HG03378 (cell line): ENCODE results near the gene AUH.
"Not testable (repeated sequence)": the region's sequence is repeated elsewhere in the genome, so short reads cannot be mapped to it uniquely, and the experiment has no call there.

ENCODE experiments used
- ATAC-seq: cut with Tn5 transposase; IDR thresholded peaks from one replicate; pipeline ENCODE4 v1.9.1; 2021; ENCODE audit warnings: mild to moderate bottlenecking, moderate library complexity; ENCODE audit not compliant: unreplicated experiment

Gene AUH

DNA sequence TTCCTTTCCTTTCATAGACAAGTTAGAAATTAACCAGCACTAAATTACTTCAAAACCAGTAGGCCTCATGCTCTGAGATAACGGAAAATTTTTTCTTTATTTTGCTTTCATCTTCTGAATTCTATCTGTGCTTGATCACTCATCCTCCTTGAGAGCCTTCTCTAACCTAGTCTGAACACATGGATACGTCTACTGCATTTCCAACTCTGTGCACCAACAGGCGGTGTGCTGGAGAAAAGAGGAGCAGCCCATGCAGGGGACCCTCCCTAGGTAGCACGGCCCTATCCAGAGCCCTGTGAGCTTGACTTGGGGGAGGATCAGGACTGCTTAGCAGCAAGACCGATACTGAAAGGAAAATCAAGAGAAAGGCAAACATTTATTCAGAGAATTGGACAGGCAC is 149.8 kb downstream of the AUH start:
- no peak for ATAC-seq

DNA sequence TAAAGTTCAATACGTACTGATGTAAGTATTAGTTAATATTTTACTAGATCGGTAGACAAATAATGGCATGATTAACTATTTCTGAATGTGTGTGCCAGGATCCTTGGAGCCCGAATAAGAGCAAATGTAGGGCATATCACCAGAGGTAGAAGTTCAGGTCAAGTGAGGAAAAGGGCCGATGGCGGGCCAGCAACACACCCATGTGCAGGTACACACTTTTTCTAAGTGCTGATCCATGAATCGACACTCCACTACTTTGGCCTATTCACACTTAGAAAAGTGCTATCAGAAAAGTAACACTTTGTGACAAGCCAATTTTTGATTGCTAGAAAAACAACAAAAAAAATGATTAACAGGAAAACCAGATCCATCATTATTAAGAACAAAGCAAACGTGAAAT is 150.3 kb downstream of the AUH start:
- ATAC-seq: no peak

DNA sequence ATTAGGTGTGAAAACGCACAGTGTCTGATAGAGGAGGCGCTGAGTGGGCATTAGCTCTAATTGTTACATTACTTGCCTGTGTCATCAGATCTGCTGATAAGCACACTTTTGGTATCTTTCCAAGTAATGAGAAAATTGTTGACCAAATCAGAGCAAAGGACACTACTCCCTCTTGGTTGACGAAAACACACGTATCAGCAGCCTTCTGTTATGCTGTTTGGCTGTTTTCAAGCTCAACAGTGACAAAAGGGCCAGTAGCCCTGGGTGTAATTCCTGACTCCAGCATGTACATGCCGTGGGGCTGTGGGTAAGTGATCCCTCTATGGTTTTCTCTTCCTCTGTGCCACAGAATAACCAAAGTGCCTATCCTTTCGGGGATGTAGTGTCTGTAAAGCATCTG is 151.4 kb downstream of the AUH start:
- ATAC-seq: no peak

GRCh38 chr9:91208837-91209236 is 152.9 kb downstream of the AUH start:
- peak; percentile 16 for ATAC-seq

DNA sequence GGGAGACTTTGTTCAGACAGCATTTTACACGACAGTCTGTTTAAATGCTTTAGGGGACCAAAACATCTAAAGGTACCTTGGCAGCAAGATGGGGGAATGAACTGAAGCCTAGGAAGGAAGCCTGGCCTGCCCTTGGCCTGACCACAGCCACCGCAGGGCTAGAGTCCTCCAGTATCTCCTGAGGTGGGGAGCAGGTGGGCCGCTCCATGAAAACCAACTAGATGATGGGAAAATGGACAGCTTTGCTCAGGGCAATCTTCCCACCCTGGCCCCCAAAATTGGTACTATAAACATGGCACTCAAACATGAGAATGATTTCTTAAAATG is 153.3 kb downstream of the AUH start:
- ATAC-seq: no peak

GRCh38 chr9:91207729-91208418 is 153.8 kb downstream of the AUH start:
- ATAC-seq: peak; percentile 85

DNA sequence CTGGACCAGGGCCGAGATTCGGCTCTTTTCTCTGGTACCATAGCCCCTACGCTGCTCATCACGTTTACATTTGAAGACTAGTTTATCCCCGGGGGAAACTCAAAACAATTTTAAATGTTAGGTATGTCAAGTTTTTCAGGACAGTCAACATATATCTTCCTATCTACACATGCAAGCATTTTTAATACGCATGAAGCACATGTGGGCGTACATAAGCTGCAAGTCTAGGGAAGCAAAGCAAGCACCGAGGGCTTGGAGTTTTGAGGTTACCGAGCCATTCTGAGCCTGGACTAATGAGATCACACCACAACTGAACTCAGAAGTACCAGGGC is 154.4 kb downstream of the AUH start:
- no peak for ATAC-seq

- ATAC-seq: no peak
Observed at GRCh38 chr9:91206806-91207205, 154.9 kb downstream of the AUH start.

DNA sequence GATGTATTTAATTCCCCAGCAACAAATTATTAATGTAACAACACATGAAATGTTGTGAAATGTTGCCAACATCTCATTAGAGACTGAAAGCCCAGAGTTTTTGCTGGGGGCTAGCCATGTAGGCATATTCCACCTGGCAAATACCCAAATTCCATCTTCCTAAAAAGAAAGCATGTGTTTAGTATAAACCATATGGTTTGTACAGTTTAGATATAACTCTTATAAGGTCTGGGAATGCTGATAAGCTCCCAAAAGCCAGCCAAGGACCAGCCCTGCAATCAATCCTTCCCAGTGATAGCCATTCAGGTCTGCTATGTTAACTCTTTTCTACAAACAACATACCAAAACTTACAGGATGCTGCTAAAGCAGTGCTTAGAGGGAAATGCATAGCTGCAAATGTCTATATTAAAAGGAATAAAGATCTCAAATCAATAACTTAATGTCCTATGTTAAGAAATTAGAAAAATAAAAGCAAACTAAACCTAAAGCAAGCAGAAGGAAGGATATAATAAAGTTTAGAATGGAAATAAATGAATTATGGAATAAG is 158.9 kb downstream of the AUH start:
- ATAC-seq: no peak

DNA sequence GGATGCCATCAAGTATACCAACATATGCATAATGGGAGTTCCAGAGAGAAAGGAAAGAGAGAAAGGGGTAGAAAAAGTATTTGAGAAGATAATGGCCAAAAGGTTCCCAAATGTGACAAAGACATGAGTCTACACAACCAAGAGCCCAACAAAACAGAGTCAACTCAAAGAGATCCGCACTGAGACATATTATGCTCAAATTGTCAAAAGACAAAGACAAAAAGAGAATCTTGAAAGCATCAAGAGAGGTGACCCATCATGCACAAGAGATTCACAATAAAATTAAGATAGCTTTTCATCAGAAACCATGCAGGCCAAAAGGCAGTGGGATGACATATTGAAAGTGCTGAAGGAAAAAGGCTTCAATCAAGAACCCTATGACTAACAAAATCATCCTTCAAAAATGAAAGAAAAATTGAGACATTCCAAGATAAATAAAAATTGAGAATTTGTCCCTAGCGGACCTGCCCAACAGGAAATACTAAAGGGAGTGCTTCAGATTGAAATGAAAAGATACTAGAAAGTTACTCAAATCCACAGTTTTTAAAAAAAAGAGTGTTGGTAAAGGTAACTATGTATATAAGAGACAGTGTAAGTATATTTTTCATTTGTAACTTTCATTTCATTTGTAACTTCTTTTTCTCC is 160.9 kb downstream of the AUH start:
- no peak for ATAC-seq

DNA sequence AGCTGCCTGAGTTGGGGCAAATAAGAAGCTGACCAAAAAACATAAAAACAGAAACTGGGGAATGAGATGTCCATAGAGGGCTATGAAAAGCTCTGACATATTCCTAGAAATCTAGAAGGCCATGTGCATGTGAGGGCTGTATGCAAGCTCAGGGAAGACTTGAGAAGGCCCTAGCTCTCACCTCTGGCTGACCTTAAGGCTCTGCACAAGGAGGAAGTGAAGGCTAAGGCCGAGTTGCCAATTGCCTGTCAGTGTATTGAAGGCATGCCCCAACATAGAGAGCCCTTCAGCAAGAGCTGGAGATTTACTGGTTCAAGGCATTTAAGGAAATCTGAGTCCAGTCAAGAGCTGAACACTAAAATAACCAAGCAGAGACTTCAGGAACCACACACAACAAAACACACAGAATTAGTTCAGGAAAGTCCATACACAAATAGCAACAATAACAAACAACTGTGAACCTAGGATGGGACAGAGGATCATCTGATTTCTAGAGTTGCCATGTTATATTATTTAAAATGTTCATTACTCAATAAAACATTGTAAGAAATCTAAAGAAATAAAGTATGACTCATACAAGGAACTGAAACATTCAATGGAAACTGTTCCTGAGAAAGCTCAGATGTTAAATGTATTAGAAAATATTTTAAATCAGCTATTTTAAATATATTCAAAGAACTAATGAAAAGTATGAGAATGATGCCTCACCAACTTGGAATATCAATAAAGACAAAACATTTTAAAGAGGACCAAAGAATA is 161.8 kb downstream of the AUH start:
- ATAC-seq: no peak

DNA sequence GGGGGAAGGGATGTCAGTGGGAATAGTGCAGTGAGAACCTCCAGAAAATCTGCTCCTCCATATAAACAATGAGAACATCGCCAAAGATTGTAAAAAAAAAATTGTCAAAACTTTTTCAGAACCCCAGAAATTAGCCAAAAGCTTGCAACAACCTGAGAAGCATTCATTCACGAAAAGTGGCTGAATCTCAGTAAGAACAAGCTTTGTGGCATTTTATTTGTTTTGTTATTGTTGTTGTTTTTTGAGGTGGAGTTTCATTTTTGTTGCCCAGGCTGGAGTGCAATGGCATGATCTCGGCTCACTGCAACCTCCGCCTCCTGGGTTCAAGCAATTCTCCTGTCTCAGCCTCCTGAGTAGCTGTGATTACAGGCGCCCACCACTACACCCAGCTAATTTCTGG is 162.8 kb downstream of the AUH start:
- not testable (repeated sequence) for ATAC-seq

- no peak for ATAC-seq
Observed at GRCh38 chr9:91198405-91198804, 163.3 kb downstream of the AUH start.

- no peak for ATAC-seq
Observed at GRCh38 chr9:91197232-91198181, 164.2 kb downstream of the AUH start.

- no peak for ATAC-seq
Observed at GRCh38 chr9:91196103-91196950, 165.4 kb downstream of the AUH start.

- ATAC-seq: no peak
Observed at GRCh38 chr9:91195372-91196012, 166.2 kb downstream of the AUH start.

DNA sequence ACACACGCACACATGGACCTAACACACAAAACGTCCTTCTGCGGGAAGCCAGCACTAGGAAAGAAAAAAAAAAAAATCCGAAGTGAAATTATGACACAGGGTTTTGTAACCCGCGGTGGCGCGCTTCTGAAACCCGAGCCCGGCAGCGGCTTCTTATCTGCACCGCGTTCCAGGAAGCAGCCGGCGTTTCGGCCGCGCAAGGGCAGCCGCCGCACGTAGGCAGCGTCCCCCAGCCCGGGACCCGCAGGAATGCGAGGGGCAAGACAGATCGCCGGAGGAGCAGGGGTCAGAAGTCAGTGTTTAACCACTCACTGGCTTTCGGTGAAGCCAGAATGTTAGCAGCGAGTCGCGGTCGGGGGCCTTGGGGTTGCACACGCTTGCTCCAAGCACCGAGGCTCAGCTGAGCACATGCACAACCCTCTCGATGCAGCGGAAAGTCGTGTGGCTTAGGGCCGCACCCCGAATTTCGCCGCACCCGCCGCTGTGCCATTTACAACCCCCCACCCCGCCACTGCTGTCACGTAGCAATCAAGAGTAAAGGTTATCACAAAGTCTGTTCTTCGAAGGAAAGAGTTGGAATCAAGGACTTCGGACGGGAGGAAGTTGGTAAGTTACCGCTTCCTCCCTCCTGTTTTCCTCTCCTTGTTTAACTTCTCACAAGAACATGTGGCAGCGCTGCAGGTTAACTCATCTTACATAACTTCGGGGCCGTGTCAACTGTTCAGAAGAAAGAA is 167.9 kb downstream of the AUH start:
- ATAC-seq: peak; percentile 47

- ATAC-seq: peak; percentile 36
Observed at GRCh38 chr9:91193087-91193657, 168.5 kb downstream of the AUH start.
